ENCODE data around the gene PRPH2.
"Not testable (repeated sequence)": the region's sequence is repeated elsewhere in the genome, so short reads cannot be mapped to it uniquely, and the experiment has no call there.

Gene PRPH2

DNA sequence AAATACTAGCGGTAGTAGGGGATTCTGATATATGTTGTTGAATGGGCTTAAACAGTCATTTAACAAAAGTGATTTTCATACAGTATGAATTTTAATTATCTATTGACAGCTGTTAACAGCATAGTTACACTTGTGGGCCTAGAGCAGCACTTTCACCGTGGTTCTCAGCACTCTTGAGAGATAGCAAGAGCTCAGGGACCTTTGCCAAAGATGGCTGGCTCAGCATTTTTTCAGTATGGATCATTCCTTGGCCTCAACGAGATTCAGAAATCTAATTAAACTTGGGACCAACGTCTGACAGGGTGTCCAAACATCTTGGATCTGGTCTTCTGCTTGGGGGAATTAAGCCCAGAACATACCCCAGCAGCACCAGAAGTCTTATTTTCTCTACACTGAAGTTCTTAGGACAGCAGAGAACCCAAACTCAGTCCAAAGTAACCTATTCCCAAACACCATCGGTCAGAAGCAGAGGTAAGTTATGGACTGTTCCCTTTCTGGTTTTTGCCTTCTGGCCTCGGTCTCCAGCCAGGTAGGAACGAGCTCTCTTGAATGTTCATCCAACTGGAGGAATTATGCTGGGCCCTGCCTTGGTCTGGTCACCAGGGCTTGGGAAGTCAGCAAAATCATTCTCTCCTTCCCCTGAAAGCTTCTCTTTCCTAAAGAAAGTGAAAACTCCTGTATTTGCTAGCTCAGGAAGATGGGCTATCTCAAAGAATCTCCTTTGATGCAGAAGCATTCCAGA, 25.7 kb downstream of the PRPH2 start:
- DNase-seq: no peak

DNA sequence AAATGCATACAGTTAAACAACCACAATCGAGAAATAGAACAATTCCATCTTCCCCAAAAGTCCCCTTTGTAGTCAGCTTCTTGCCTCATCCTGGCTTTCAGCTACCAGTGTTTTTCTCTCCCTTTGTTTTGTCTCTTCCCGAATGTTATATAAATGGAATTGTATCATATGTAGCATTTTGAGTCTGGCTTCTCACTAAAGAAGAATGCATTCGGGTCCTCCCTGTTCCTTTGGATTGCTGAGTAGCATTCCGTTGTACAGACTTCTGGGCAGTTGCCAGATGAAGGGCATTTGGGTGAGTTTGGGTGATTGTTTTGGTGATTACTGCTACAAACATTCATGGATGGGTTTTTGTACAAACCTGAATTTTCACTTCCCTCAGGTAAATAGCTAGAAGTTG, 27.8 kb downstream of the PRPH2 start:
- DNase-seq: no peak

DNA sequence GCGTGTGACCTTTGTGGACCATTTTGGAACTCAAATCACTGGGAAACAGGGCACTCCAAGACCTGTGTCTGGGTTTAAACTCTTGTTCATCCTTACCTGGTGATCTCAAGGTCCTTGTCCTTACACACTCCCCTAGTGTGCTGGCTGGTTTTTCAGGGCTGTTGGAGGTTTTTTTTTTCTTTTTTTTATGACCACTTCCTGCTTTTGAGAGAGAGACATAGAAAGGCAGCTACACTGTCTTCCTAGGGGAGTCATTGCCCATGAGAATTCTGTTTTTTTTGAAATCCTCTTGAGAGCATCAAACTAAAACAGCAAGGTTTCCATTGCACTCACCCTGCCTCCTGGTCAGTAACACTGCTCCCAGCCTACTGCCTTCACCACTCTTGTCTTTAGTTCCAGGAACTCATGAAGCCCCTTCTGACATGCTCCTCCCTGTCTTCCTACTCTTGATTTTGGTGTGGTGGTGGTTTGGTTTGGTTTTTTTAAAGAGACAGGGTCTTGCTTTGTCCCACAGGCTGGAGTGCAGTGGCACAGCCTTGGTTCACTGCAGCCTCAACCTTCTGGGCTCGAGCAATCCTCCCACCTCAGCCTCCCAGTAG, 28.6 kb downstream of the PRPH2 start:
- DNase-seq: no peak

DNA sequence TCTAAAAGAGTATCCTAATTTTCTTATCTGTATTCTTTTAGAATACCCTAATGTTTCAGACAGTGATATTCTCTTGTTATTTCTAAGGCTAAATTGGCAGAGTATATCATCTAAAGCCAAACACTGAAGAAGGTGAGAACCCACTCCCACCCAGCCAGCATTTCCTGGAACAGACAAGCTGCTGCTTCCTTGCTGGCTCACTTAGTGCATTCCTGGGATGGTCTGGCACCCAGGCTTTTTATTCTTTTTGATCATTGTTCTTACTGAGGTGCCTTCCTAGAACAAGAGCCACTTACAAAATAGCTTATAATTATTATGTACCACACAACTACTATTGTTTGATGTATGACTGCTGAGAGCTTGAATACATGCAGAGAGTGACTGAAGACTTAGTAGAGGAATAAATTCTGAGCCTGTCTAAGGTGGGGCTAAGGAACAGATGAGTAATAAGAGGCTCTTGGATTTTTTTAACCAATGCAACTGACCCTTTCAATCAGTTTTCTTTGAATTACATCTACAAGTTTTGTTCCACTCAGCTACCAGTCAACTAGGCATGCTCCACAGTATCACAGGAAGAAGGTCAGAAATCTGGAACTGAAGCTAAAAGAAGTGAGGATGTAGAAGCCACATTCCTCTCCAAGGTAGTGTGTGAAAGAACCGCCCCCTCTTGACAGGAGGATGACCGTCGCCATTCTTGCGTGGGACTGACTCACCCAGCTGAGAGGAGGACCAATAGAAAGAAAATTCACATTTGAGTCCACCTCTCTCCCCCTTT, 30.1 kb downstream of the PRPH2 start:
- DNase-seq: no peak

DNA sequence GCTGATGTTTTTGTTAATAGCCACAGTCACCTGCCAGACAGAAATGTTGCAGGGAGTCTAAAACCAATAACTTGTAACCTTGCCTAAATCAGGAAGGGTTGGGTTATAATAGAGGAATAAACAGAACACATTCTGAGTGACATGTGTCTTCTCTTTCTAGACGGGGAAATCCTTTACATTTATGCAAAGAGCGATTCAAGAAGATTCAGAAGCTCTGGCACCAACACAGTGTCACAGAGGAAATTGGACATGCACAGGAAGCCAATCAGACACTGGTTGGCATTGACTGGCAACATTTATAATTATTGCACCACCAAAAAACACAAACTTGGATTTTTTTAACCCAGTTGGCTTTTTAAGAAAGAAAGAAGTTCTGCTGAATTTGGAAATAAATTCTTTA, 31.5 kb downstream of the PRPH2 start:
- DNase-seq: no peak

DNA sequence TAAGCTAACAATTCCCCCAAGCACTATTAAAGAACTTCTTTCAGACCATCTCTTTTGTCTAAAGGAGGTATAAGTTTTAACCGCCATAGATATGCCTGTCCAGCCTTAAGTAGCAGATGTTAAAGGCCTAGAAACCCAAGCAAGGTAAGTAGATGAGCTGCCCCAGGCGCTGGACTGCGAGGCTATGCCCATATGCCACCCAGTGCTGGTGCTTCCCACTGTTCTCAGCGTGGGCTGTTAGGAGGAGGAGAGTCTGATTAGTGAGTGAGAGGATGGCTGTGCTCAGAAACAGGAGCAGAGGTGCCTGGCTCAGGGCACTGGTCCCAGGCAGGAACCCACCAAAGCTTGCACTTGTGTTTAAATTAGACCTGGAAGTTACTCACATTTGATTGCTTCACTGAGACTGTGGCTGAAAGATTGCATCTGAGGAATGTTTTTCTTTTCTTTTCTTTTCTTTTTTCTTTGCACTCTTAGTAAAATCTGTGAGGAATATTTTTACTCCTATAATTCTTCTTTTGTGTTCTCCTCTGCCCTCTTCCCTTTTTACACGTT, 32.2 kb downstream of the PRPH2 start:
- no peak for DNase-seq

DNA sequence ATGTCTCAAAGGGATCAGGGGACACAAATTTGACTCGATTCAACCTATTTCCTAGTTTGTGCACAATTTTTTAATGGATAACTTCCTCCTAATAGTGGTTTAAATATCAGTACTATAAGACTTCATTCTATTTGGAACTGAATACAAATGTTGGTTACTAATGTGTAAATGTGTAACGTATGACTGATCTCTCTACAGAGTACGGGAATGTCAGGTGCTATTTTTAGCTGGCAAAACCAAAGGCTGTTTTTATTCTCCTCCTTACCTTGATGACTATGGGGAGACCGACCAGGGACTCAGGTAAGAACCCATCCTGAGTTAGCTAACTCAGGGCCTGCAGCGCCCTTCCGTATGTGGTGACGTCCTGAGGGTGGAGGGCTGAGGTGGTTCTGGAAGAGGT, 33.0 kb downstream of the PRPH2 start:
- DNase-seq: no peak

DNA sequence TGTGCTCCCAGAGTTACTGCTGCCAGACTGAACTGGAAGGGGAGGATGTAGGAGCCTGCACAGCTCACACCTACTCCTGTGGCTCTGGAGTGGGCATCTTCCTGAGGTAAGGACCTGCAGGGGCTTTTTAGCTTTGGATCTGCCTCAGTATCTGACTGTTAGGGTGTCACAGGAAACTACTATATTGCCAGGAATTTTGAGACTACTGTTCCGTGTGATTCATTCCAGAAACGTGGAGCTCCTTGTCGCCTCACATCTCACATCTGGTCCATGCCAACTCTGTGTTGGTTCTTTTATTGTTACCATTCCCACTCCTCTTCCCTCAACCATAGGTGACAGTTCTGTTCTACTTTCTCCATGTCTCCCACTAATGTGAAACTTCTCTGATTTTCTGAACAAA, 34.1 kb downstream of the PRPH2 start:
- DNase-seq: no peak

DNA sequence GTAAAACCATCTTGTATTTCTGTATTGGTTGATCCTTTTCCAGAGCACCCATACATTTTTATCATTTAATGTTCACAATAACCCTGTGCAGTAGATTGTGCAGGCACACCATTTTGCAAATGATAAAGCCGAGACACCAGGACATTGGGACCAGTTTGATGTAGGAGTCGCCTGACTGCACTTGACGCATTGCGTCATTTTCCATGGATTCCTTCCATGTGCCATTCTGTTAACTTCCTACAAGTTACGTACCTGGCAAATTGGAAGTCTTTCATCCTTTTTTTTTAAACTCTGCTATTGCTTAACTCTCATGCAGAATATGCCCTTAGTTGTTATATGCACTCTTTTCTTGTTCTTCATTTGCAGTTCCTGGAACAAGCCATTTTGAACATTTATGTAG, 43.0 kb downstream of the PRPH2 start:
- DNase-seq: no peak

DNA sequence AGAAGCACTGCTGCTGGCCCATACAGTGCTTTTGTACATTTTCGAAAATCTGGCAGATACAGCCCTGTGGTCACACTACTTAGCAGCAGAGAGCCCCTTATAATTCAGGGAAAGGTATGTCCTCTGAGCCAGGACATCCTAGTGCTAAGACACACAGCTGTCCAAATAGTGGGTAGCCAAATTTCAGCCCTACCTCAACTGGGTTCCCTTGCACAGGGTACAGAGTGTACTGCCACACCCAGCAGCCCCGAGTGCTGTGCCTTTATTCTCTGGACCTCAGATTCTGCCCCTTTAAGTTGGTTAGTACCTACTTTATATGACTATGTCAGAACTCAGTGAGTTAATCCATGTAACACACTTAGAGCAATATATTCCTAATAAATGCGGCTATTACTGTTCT, 47.6 kb downstream of the PRPH2 start:
- no peak for DNase-seq

DNA sequence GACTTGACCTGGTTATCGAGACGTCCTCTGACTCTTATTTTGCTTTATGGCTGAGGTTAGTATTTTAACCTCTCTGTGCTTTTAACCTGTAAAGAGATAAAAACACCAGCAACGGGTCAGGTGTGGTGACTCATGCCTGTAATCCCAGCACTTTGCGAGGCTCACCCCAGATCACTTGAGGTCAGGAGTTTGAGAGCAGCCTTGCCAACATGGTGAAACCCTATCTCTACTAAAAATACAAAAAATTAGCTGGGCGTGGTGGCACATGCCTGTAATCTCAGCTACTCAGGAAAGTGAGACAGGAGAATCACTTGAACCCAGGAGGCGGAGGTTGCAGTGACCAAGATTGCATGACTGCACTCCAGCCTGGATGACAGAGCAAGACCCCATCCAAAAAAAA, 48.0 kb downstream of the PRPH2 start:
- not testable (repeated sequence) for DNase-seq

DNA sequence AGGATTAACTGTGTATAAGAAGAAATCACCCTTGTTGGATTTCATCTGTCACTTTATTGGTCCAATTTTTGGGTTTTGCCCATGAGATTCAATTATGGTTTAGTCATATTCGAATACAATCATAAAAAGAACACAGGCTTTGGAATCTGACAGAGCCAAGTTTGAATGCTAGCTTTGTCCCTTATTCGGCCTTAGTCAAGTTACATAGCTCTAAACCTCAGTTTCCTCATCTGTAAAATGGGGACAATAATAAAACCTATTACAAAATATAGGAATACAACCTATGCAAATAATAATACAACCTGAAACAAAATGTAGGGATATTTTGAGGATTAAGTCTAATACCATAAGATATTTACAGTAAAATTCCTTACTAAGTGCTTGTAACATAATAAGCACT, 57.7 kb downstream of the PRPH2 start:
- no peak for DNase-seq

DNA sequence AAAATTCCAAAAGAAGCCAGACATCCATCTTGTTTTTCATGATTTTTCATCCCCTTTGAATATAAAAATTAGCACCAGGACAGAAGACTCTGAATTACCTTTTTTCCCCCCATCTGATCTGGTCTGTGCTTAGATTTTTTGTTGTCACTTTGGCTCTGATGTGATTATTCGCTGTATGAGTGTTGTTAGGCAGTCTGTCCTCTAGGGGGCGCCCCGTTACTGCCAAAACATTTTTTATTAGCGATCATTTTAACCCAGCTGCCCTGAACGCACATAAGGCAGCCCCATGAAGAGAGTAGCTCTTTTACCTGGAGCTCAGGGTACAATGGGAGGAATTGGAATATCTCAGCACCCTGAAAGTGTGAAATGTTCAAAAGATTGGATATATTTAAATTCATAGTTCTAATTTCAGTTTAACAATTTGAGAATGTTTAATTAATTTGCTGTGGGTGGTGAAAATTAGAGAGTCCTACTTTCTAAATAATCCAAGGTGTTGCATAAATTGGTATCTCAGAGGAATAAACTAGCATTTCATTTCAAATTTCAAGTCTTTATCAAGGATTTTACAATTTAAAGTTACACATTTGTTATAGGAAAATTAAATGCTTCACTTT, 60.8 kb downstream of the PRPH2 start:
- peak; percentile 86 to 90 for DNase-seq

DNA sequence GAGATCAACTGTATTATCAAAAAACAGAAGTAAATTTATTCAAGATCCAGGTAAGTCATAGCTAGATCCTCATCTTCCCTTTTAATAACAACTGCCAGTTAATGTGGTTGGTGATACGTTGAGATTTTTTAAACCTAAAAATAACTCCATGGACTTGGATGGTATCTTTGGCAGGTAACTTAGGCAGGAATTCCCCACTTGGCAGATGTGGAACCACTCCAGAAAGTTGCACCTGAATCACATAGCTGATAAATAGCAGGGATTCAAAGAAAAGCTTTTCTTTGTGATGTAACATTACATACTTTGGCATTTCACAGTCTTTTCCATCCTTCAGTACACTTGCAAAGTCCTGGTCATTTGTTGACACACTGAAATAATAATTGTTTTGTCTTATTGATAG, 62.6 kb downstream of the PRPH2 start:
- no peak for DNase-seq

DNA sequence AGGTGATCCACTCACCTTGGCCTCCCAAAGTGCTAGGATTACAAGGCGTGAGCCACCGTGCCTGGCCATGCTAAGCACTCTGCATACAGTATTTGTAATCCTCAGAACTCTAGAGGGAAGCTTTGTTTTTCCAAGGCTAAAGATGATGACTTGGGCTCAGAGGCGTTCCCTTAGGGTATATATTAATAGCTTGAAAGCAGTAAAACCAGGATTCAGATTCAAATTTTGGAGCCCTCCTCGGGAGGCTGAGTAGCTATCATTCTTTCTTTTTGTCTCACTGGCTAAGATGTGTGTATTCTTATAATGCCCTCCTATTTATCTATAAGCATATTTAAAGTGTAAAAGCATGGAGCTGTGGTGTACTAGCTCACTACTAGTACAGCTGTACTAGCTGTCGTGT, 68.5 kb downstream of the PRPH2 start:
- no peak for DNase-seq

DNA sequence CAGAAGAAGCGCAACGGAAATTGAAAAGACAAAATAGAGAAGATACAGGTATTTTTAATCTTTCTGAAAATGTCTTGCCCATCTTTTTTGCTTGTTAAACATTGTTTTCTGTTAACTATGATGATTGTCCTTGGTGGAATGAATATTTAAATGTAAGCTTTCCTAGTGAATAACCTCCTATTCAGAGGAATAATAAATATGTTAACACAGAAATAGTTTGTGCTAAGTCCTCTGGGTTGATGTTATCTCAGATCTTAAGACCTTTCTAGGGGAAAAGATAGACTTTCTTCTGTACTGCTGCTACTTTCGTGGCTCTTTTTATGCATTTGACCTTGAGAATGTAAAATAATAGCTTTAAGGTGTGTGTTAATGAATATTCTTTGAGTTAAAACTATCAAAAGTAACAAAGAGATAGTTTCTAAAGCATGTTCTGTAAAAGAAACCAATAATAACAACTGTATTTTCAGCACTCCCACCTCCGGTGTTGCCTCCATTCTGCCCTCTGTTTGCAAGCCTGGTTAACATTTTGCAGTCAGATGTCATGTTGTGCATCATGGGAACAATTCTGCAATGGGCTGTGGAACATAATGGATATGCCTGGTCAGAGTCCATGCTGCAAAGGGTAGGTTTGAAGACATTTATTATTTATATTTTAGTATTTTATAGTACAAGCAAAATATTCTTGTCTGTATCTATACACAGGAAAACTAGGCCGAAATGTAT, 70.2 kb downstream of the PRPH2 start:
- no peak for DNase-seq
